ENCODE data around the gene C14orf180. TPM values are rescaled to one million over a fixed set of nuclear protein-coding genes. Genes with fewer than 3 reads are reported as not detected.

The C14orf180 gene
- total RNA-seq, 1 experiment from 2014 or later, result not detected

DNA sequence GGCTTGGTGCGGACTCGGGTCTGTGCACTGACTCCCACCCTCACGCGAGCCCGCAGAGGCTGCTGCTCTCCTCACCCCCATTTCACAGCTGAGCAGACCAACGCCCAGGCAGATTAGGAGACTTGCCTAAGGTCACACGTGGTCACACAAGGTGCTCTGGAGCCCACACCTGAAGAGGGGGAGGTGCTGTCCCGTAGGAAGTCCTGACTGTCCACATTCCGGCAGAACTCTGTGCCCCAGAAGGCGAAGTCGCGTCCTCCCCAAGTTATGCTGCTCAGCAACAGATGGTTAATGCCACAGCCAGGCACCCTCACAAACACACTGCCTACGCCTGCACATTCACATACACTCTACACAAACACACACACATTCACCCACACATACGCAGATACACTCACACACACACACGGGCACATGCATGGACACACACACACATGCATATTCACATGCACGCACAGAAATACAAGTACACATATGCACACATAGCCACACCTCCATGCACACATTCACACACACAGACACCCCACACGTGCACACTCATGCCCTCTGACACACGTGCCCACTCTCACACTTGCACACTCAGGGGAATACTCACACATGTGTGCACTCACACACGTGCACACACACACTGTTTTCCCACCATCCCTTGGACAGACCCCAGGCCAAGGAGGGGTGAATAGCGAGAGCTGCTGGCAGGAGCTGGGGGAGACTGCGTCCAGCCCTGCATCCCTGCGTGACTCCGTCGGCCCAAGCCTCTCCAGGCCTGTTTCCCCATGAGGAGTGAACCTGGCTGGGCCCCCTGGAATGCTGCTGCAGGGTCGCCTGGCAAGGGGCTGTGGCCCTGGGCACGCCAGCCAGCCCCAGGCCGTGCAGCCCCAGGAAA lies 4.1 kb downstream of the C14orf180 start:
- POLR2A ChIA-PET, result no interaction called here
- CTCF ChIA-PET, result interaction anchor here (0.5 to 0.7 kb wide), 2 partner anchors 14 to 506 kb away, joined by 3 read pairs; no protein-coding TSS in a partner anchor
- peaks cover 56% of the 10 kb centered on the region for H3K27me3 Mint-ChIP-seq (ENCODE audit: insufficient read depth, unreplicated experiment)
- H3K4me1 Mint-ChIP-seq (ENCODE audit: insufficient read depth, unreplicated experiment), result no peaks in the 10 kb centered on the region
- H3K36me3 Mint-ChIP-seq (ENCODE audit: insufficient read depth, unreplicated experiment), result no peaks in the 10 kb centered on the region
- no peak for DNase-seq (ENCODE audit: unreplicated experiment)
- H3K27ac Mint-ChIP-seq (ENCODE audit: low read depth, unreplicated experiment), result no peak overlapping the region
- intact Hi-C loops (cut with micrococcal nuclease), result no loop called here
- no peak overlapping the region for H3K4me3 Mint-ChIP-seq (ENCODE audit: unreplicated experiment)
- TF ChIP-seq, protein P1, sequence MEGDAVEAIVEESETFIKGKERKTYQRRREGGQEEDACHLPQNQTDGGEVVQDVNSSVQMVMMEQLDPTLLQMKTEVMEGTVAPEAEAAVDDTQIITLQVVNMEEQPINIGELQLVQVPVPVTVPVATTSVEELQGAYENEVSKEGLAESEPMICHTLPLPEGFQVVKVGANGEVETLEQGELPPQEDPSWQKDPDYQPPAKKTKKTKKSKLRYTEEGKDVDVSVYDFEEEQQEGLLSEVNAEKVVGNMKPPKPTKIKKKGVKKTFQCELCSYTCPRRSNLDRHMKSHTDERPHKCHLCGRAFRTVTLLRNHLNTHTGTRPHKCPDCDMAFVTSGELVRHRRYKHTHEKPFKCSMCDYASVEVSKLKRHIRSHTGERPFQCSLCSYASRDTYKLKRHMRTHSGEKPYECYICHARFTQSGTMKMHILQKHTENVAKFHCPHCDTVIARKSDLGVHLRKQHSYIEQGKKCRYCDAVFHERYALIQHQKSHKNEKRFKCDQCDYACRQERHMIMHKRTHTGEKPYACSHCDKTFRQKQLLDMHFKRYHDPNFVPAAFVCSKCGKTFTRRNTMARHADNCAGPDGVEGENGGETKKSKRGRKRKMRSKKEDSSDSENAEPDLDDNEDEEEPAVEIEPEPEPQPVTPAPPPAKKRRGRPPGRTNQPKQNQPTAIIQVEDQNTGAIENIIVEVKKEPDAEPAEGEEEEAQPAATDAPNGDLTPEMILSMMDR (IDR thresholded peaks at IDR 0.05; ENCODE audit: unreplicated experiment), result no peak
- no peaks in the 10 kb centered on the region for H3K9me3 Mint-ChIP-seq (ENCODE audit: unreplicated experiment)
- BruUV-seq (replicated peaks), result no TSS peak

DNA sequence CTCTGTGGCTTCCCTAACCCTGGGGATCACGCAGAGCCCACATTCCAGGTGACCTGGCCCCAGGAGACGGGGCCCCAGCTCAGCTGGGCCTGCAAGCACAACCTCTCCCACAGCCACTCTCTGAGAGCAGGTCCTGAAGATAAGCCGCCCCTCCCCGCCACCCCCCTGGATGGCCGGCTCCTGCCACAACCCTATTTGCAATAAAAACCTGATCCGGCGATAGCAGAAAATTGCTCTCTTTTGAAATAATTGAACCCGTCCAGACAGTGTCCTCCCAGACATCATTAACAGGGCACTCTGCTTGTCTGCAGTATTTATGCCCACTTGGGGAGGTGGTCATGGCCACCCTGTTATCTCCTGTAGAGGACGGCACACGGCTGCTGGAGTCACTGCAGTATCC lies 5.0 kb downstream of the C14orf180 start:
- no peak overlapping the region for H3K27ac Mint-ChIP-seq (ENCODE audit: low read depth, unreplicated experiment)
- H3K27me3 Mint-ChIP-seq (ENCODE audit: insufficient read depth, unreplicated experiment), result peaks cover 53% of the 10 kb centered on the region
- TF ChIP-seq, protein P1 (IDR thresholded peaks at IDR 0.05; ENCODE audit: unreplicated experiment), result no peak
- BruUV-seq (replicated peaks), result no TSS peak
- no peaks in the 10 kb centered on the region for H3K4me1 Mint-ChIP-seq (ENCODE audit: insufficient read depth, unreplicated experiment)
- intact Hi-C loops (cut with micrococcal nuclease), result no loop called here
- no peak for DNase-seq (ENCODE audit: unreplicated experiment)
- no peaks in the 10 kb centered on the region for H3K9me3 Mint-ChIP-seq (ENCODE audit: unreplicated experiment)
- ChIA-PET CTCF (no interaction called here), POLR2A (no interaction called here)
- no peaks in the 10 kb centered on the region for H3K36me3 Mint-ChIP-seq (ENCODE audit: insufficient read depth, unreplicated experiment)
- no peak overlapping the region for H3K4me3 Mint-ChIP-seq (ENCODE audit: unreplicated experiment)

DNA sequence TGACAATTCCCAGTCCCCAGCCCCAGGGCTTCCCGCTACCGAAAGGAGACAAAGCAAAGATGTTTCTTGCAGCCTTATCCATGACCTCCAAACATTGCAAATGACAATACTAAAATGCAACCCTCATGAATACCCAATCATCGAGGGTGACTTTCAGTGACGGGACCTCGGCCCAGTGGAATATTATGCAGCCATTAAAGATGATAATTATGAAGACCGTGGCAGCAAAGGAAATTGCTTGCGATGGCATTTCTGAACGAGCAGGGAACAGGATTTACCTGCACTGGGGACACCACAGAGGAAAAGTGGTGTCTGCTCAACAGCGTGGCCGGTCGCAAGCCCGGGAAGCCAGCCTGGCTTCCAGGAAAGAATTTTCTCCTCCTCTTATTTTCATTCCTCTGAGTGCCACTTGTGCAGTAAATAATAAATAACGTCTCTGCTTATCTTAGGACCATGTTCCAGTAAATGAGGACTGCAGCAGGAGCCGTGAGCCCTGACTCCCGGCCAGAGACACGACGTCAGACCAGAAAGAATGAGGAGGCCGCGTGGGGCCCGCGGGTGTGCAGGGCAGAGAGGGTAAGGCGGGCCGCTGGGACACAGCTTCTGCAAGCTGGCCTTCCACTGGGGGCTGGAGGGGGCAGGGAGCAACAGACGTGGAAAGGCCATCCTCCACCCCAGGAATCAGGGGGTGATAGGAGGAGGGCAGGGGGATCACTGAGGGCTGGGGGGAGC lies 6.6 kb downstream of the C14orf180 start:
- CTCF ChIA-PET, result no interaction called here
- intact Hi-C loops (cut with micrococcal nuclease), result no loop called here
- Mint-ChIP-seq H3K9me3 (ENCODE audit: unreplicated experiment) (no peaks in the 10 kb centered on the region), H3K36me3 (ENCODE audit: insufficient read depth, unreplicated experiment) (no peaks in the 10 kb centered on the region), H3K27ac (ENCODE audit: low read depth, unreplicated experiment) (no peak overlapping the region), H3K27me3 (ENCODE audit: insufficient read depth, unreplicated experiment) (peaks cover 43% of the 10 kb centered on the region), H3K4me1 (ENCODE audit: insufficient read depth, unreplicated experiment) (peaks cover 5% of the 10 kb centered on the region), H3K4me3 (ENCODE audit: unreplicated experiment) (no peak overlapping the region)
- BruUV-seq (replicated peaks), result no TSS peak
- DNase-seq (ENCODE audit: unreplicated experiment), result no peak
- POLR2A ChIA-PET, result no interaction called here
- TF ChIP-seq, protein P1 (IDR thresholded peaks at IDR 0.05; ENCODE audit: unreplicated experiment), result no peak

- no peak overlapping the region for H3K27ac Mint-ChIP-seq (ENCODE audit: low read depth, unreplicated experiment)
- DNase-seq (ENCODE audit: unreplicated experiment), result no peak
- ChIA-PET POLR2A (no interaction called here), CTCF (interaction anchor here (2.2 kb wide), 1 partner anchor 22 kb away, joined by 14 read pairs; no protein-coding TSS in a partner anchor)
- no peak overlapping the region for H3K4me3 Mint-ChIP-seq (ENCODE audit: unreplicated experiment)
- intact Hi-C loops (cut with micrococcal nuclease), result no loop called here
- no peaks in the 10 kb centered on the region for H3K9me3 Mint-ChIP-seq (ENCODE audit: unreplicated experiment)
- TF ChIP-seq, protein P1 (IDR thresholded peaks at IDR 0.05; ENCODE audit: unreplicated experiment), result no peak
- H3K36me3 Mint-ChIP-seq (ENCODE audit: insufficient read depth, unreplicated experiment), result no peaks in the 10 kb centered on the region
- BruUV-seq (replicated peaks), result no TSS peak
- peaks cover 5% of the 10 kb centered on the region for H3K4me1 Mint-ChIP-seq (ENCODE audit: insufficient read depth, unreplicated experiment)
- peaks cover 38% of the 10 kb centered on the region for H3K27me3 Mint-ChIP-seq (ENCODE audit: insufficient read depth, unreplicated experiment)
Observed at GRCh38 chr14:104586832-104587620, 7.5 kb downstream of the C14orf180 start.

Data from MCF 10A (cell line).